IMR-90 (cell line): ENCODE data around the gene USP4.
"Not testable (repeated sequence)": the region's sequence is repeated elsewhere in the genome, so short reads cannot be mapped to it uniquely, and the experiment has no call there.

Experiments used
- CEBPB ChIP-seq: IDR thresholded peaks from 2 replicates; pipeline ENCODE4 v1.6.1; 2012; ENCODE audit warnings: low read depth, low read length, improper control_type of control experiment
- MAFK ChIP-seq: IDR thresholded peaks from 2 replicates; pipeline ENCODE4 v1.6.1; 2012; ENCODE audit warnings: low read depth, low read length, improper control_type of control experiment
- MXI1 ChIP-seq: IDR thresholded peaks from 2 replicates; pipeline ENCODE4 v1.6.1; 2012; ENCODE audit warnings: low read depth, mild to moderate bottlenecking, low read length, moderate library complexity, borderline replicate concordance
- POLR2A ChIP-seq: IDR thresholded peaks from 2 replicates; pipeline ENCODE4 v1.6.1; 2012; ENCODE audit warnings: mild to moderate bottlenecking, low read depth, low read length
- RAD21 ChIP-seq: IDR thresholded peaks from 2 replicates; pipeline ENCODE4 v1.6.1; 2012; ENCODE audit warnings: low read length, improper control_type of control experiment
- USF2 ChIP-seq: fragments of 150-350 bp; IDR thresholded peaks from 2 replicates; pipeline ENCODE4 v1.6.1; 2017; ENCODE audit warnings: mild to moderate bottlenecking, antibody characterized with exemption, low read length, low read depth
- TF ChIP-seq, protein P1 (sequence below): conservative IDR thresholded peaks from 2 replicates; pipeline ENCODE4 v1.5.1; 2012; ENCODE audit warnings: mild to moderate bottlenecking, low read depth, low read length, improper control_type of control experiment

- TF ChIP-seq, protein P1, sequence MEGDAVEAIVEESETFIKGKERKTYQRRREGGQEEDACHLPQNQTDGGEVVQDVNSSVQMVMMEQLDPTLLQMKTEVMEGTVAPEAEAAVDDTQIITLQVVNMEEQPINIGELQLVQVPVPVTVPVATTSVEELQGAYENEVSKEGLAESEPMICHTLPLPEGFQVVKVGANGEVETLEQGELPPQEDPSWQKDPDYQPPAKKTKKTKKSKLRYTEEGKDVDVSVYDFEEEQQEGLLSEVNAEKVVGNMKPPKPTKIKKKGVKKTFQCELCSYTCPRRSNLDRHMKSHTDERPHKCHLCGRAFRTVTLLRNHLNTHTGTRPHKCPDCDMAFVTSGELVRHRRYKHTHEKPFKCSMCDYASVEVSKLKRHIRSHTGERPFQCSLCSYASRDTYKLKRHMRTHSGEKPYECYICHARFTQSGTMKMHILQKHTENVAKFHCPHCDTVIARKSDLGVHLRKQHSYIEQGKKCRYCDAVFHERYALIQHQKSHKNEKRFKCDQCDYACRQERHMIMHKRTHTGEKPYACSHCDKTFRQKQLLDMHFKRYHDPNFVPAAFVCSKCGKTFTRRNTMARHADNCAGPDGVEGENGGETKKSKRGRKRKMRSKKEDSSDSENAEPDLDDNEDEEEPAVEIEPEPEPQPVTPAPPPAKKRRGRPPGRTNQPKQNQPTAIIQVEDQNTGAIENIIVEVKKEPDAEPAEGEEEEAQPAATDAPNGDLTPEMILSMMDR: not testable (repeated sequence)
- not testable (repeated sequence) for TF ChIP-seq POLR2A, MXI1, CEBPB, RAD21, MAFK, USF2
Observed at GRCh38 chr3:49328350-49328749, 11.5 kb downstream of the USP4 start.
